Astrocyte (in vitro differentiated cells and primary cell): ENCODE results near the gene STON2. TPM values are rescaled to one million over a fixed set of nuclear protein-coding genes. Genes with fewer than 3 reads are reported as not detected.

Source experiments
- DNase-seq: peaks from one replicate; pipeline ENCODE4 v3.0.0-alpha.2; 2010; ENCODE audit warnings: low read depth
- FAIRE-seq: peaks from 2 replicates; lab custom pipeline; 2011; peaks lifted over from hg19 to GRCh38; lab: Jason Lieb, UNC
- H2AFZ ChIP-seq: 2 replicates; pipeline ENCODE4 v1.6.0; 2012; ENCODE audit warnings: low read depth, low read length, inconsistent platforms
- H3K27ac ChIP-seq: 2 replicates; pipeline ENCODE4 v1.5.1; 2011; ENCODE audit warnings: low read depth, low read length, inconsistent platforms
- H3K27me3 ChIP-seq: 2 replicates; pipeline ENCODE4 v1.6.0; 2011; ENCODE audit warnings: low read length, inconsistent platforms; ENCODE audit not compliant: insufficient read depth
- H3K36me3 ChIP-seq: 2 replicates; pipeline ENCODE4 v1.5.1; 2011; ENCODE audit warnings: low read length, inconsistent platforms; ENCODE audit not compliant: insufficient read depth
- H3K4me1 ChIP-seq: 2 replicates; pipeline ENCODE4 v1.5.1; 2011; ENCODE audit warnings: low read length, inconsistent platforms; ENCODE audit not compliant: insufficient read depth
- H3K4me2 ChIP-seq: 2 replicates; pipeline ENCODE4 v1.6.0; 2012; ENCODE audit warnings: low read length, inconsistent platforms
- H3K4me3 ChIP-seq: 2 replicates; pipeline ENCODE4 v1.5.1; 2011; ENCODE audit warnings: low read depth, mild to moderate bottlenecking, low read length, inconsistent platforms; ENCODE audit not compliant: insufficient read depth
- H3K79me2 ChIP-seq: 2 replicates; pipeline ENCODE4 v1.6.0; 2012; ENCODE audit warnings: mild to moderate bottlenecking, low read length, inconsistent platforms; ENCODE audit not compliant: insufficient read depth
- H3K9ac ChIP-seq: 2 replicates; pipeline ENCODE4 v1.6.0; 2012; ENCODE audit warnings: mild to moderate bottlenecking, low read length, inconsistent platforms
- H3K9me3 ChIP-seq: 2 replicates; pipeline ENCODE4 v1.5.1; 2012; ENCODE audit warnings: low read depth, mild to moderate bottlenecking, low read length, inconsistent platforms; ENCODE audit not compliant: insufficient read depth
- H4K20me1 ChIP-seq: 2 replicates; pipeline ENCODE4 v1.6.0; 2012; ENCODE audit warnings: low read length, inconsistent platforms; ENCODE audit not compliant: insufficient read depth
- H3K27ac Mint-ChIP-seq: one replicate; pipeline ENCODE4 v1.8.0; 2021; ENCODE audit warnings: mild to moderate bottlenecking, mixed read lengths; ENCODE audit not compliant: unreplicated experiment
- H3K27me3 Mint-ChIP-seq: one replicate; pipeline ENCODE4 v1.8.0; 2021; ENCODE audit warnings: low read depth, mixed read lengths; ENCODE audit not compliant: unreplicated experiment
- H3K36me3 Mint-ChIP-seq: one replicate; pipeline ENCODE4 v1.8.0; 2021; ENCODE audit warnings: low read depth, mixed read lengths; ENCODE audit not compliant: unreplicated experiment
- H3K4me1 Mint-ChIP-seq: one replicate; pipeline ENCODE4 v1.8.0; 2021; ENCODE audit warnings: low read depth, mixed read lengths; ENCODE audit not compliant: unreplicated experiment
- H3K4me3 Mint-ChIP-seq: one replicate; pipeline ENCODE4 v1.8.0; 2021; ENCODE audit warnings: mild to moderate bottlenecking, moderate library complexity, mixed read lengths; ENCODE audit not compliant: unreplicated experiment
- H3K9me3 Mint-ChIP-seq: one replicate; pipeline ENCODE4 v1.8.0; 2021; ENCODE audit warnings: mild to moderate bottlenecking, mixed read lengths; ENCODE audit not compliant: unreplicated experiment
- EZH2 ChIP-seq: IDR thresholded peaks from 2 replicates; pipeline ENCODE4 v1.6.1; 2012; ENCODE audit warnings: mild to moderate bottlenecking, low read length, inconsistent platforms; ENCODE audit not compliant: insufficient read depth
- total RNA-seq: library from RNA; stranded (reverse); gene quantifications from 2 replicates; pipeline ENCODE4 v1.2.1, GENCODE V29; 2021
- TF ChIP-seq, protein P1 (sequence below): IDR thresholded peaks from 2 replicates; pipeline ENCODE4 v1.5.1; 2011; ENCODE audit warnings: low read depth, mild to moderate bottlenecking, inconsistent platforms, low read length, moderate library complexity; ENCODE audit not compliant: insufficient read depth

STON2 gene
- total RNA-seq, 1 donor from 2014 or later = 52.9 TPM

- Mint-ChIP-seq H3K4me3 (no peak overlapping the region), H3K9me3 (no peaks in the 10 kb centered on the region), H3K27me3 (no peaks in the 10 kb centered on the region)
Measured at GRCh38 chr14:81295958-81296923, 103.9 kb downstream of the STON2 start.

DNA sequence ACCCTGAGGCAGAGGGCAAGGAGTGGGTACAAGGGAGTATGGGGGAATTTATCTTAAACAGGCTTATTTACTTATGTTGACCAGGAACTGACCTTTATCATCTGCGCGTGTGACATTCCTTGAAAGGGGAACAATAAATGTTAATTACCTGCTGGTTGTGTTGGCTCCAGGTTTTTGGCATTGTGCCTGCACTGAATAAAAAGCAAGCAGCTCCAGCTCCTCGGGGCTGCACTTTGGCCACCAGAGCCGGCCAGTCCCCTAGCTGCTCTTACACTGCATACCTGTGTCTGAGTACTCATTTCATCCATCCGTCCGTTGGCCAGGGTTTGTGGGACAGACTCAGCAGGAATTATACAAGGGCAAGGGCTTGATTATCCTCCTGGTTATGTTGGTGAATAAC lies 110.6 kb downstream of the STON2 start:
- Histone ChIP-seq H3K4me1 (no peaks in the 10 kb centered on the region), H3K27me3 (no peaks in the 10 kb centered on the region), H3K36me3 (no peaks in the 10 kb centered on the region), H4K20me1 (no peaks in the 10 kb centered on the region), H3K79me2 (no peaks in the 10 kb centered on the region), H3K4me2 (no peak overlapping the region), H2AFZ (no peak overlapping the region), H3K9ac (no peak overlapping the region), H3K9me3 (no peaks in the 10 kb centered on the region), H3K27ac (no peak overlapping the region), H3K4me3 (no peak overlapping the region)
- FAIRE-seq (no peak), DNase-seq (no peak)
- H3K4me1 Mint-ChIP-seq = no peaks in the 10 kb centered on the region
- H3K27ac Mint-ChIP-seq = no peak overlapping the region
- peaks cover 22% of the 10 kb centered on the region for H3K36me3 Mint-ChIP-seq
- TF ChIP-seq, protein P1, sequence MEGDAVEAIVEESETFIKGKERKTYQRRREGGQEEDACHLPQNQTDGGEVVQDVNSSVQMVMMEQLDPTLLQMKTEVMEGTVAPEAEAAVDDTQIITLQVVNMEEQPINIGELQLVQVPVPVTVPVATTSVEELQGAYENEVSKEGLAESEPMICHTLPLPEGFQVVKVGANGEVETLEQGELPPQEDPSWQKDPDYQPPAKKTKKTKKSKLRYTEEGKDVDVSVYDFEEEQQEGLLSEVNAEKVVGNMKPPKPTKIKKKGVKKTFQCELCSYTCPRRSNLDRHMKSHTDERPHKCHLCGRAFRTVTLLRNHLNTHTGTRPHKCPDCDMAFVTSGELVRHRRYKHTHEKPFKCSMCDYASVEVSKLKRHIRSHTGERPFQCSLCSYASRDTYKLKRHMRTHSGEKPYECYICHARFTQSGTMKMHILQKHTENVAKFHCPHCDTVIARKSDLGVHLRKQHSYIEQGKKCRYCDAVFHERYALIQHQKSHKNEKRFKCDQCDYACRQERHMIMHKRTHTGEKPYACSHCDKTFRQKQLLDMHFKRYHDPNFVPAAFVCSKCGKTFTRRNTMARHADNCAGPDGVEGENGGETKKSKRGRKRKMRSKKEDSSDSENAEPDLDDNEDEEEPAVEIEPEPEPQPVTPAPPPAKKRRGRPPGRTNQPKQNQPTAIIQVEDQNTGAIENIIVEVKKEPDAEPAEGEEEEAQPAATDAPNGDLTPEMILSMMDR = no peak
- TF ChIP-seq EZH2 = no peak
- peaks cover 2% of the 10 kb centered on the region for H3K9me3 Mint-ChIP-seq
- no peaks in the 10 kb centered on the region for H3K27me3 Mint-ChIP-seq
- H3K4me3 Mint-ChIP-seq = no peak overlapping the region

More at GRCh38 chr14:81295958-81296923, 103.9 kb downstream of the STON2 start:
- H3K36me3 ChIP-seq = no peaks in the 10 kb centered on the region
- no peaks in the 10 kb centered on the region for H3K9me3 ChIP-seq
- peaks cover 4% of the 10 kb centered on the region for H3K36me3 Mint-ChIP-seq
- TF ChIP-seq, protein P1 = no peak
- TF ChIP-seq EZH2 = no peak
- FAIRE-seq (no peak), DNase-seq (no peak)
- H3K27ac Mint-ChIP-seq = no peak overlapping the region
- H3K4me2 ChIP-seq = no peak overlapping the region
- H3K4me1 Mint-ChIP-seq = peaks cover 15% of the 10 kb centered on the region
- H3K4me3 ChIP-seq = no peak overlapping the region
- H3K79me2 ChIP-seq = no peaks in the 10 kb centered on the region
- no peaks in the 10 kb centered on the region for H4K20me1 ChIP-seq
- H3K27me3 ChIP-seq = no peaks in the 10 kb centered on the region
- no peaks in the 10 kb centered on the region for H3K4me1 ChIP-seq
- no peak overlapping the region for H3K9ac ChIP-seq
- H2AFZ ChIP-seq = no peak overlapping the region
- H3K27ac ChIP-seq = no peak overlapping the region
